Measurements from ENCODE around the gene TEPSIN. TPM values are rescaled to one million over a fixed set of nuclear protein-coding genes. Genes with fewer than 3 reads are reported as not detected.

The TEPSIN gene
- total RNA-seq, 1 donor from 2014 or later, result 5.2 TPM

- H3K36me3 ChIP-seq (ENCODE audit: control insufficient read depth in 3 of 3, insufficient read depth in 3 of 3, low read length in 3 of 3), result peaks cover 2 to 7% (median 6%) of the 10 kb centered on the region in 3 donors
- H3K9me3 ChIP-seq (ENCODE audit: control insufficient read depth in 3 of 3, low read length in 3 of 3), result no peaks in the 10 kb centered on the region
- H3K27ac ChIP-seq (ENCODE audit: low read depth, low read length), result no peak overlapping the region
- no peak overlapping the region for H3K9ac ChIP-seq (ENCODE audit: low read depth in 1 of 3, low read length in 3 of 3)
- H3K4me3 ChIP-seq (ENCODE audit: low read length in 3 of 3), result no peak overlapping the region
- no peaks in the 10 kb centered on the region for H3K27me3 ChIP-seq (ENCODE audit: control insufficient read depth in 3 of 3, insufficient read depth in 3 of 3, low read length in 3 of 3)
- peaks cover 0 to 5% (median 0%) of the 10 kb centered on the region in 3 donors for H3K4me1 ChIP-seq (ENCODE audit: control insufficient read depth in 3 of 3, insufficient read depth in 3 of 3, low read length in 3 of 3)
Observed at GRCh38 chr17:81195941-81196495, 42.8 kb downstream of the TEPSIN start.

GRCh38 chr17:81194941-81195901 is 43.6 kb downstream of the TEPSIN start:
- no peak overlapping the region for H3K27ac ChIP-seq (ENCODE audit: low read depth, low read length)
- peaks cover 0 to 3% (median 0%) of the 10 kb centered on the region in 3 donors for H3K4me1 ChIP-seq (ENCODE audit: control insufficient read depth in 3 of 3, insufficient read depth in 3 of 3, low read length in 3 of 3)
- H3K9me3 ChIP-seq (ENCODE audit: control insufficient read depth in 3 of 3, low read length in 3 of 3), result no peaks in the 10 kb centered on the region
- H3K27me3 ChIP-seq (ENCODE audit: control insufficient read depth in 3 of 3, insufficient read depth in 3 of 3, low read length in 3 of 3), result no peaks in the 10 kb centered on the region
- no peak overlapping the region for H3K9ac ChIP-seq (ENCODE audit: low read depth in 1 of 3, low read length in 3 of 3)
- no peak overlapping the region for H3K4me3 ChIP-seq (ENCODE audit: low read length in 3 of 3)
- H3K36me3 ChIP-seq (ENCODE audit: control insufficient read depth in 3 of 3, insufficient read depth in 3 of 3, low read length in 3 of 3), result peaks cover 2 to 7% (median 6%) of the 10 kb centered on the region in 3 donors

GRCh38 chr17:81194225-81194760 is 44.6 kb downstream of the TEPSIN start:
- peaks cover 2 to 8% (median 4%) of the 10 kb centered on the region in 3 donors for H3K36me3 ChIP-seq (ENCODE audit: control insufficient read depth in 3 of 3, insufficient read depth in 3 of 3, low read length in 3 of 3)
- no peak overlapping the region for H3K27ac ChIP-seq (ENCODE audit: low read depth, low read length)
- H3K9ac ChIP-seq (ENCODE audit: low read depth in 1 of 3, low read length in 3 of 3), result no peak overlapping the region
- H3K27me3 ChIP-seq (ENCODE audit: control insufficient read depth in 3 of 3, insufficient read depth in 3 of 3, low read length in 3 of 3), result no peaks in the 10 kb centered on the region
- H3K4me3 ChIP-seq (ENCODE audit: low read length in 3 of 3), result no peak overlapping the region
- H3K9me3 ChIP-seq (ENCODE audit: control insufficient read depth in 3 of 3, low read length in 3 of 3), result no peaks in the 10 kb centered on the region
- peaks cover 0 to 3% (median 0%) of the 10 kb centered on the region in 3 donors for H3K4me1 ChIP-seq (ENCODE audit: control insufficient read depth in 3 of 3, insufficient read depth in 3 of 3, low read length in 3 of 3)

- no peak overlapping the region for H3K9ac ChIP-seq (ENCODE audit: low read depth in 1 of 3, low read length in 3 of 3)
- no peaks in the 10 kb centered on the region for H3K27me3 ChIP-seq (ENCODE audit: control insufficient read depth in 3 of 3, insufficient read depth in 3 of 3, low read length in 3 of 3)
- H3K4me3 ChIP-seq (ENCODE audit: low read length in 3 of 3), result no peak overlapping the region
- H3K27ac ChIP-seq (ENCODE audit: low read depth, low read length), result no peak overlapping the region
- H3K36me3 ChIP-seq (ENCODE audit: control insufficient read depth in 3 of 3, insufficient read depth in 3 of 3, low read length in 3 of 3), result peaks cover 0 to 8% (median 2%) of the 10 kb centered on the region in 3 donors
- H3K9me3 ChIP-seq (ENCODE audit: control insufficient read depth in 3 of 3, low read length in 3 of 3), result no peaks in the 10 kb centered on the region
- peaks cover 0 to 3% (median 0%) of the 10 kb centered on the region in 3 donors for H3K4me1 ChIP-seq (ENCODE audit: control insufficient read depth in 3 of 3, insufficient read depth in 3 of 3, low read length in 3 of 3)
Observed at GRCh38 chr17:81193470-81194224, 45.2 kb downstream of the TEPSIN start.

- no peaks in the 10 kb centered on the region for H3K27me3 ChIP-seq (ENCODE audit: control insufficient read depth in 3 of 3, insufficient read depth in 3 of 3, low read length in 3 of 3)
- no peak overlapping the region for H3K4me3 ChIP-seq (ENCODE audit: low read length in 3 of 3)
- H3K9me3 ChIP-seq (ENCODE audit: control insufficient read depth in 3 of 3, low read length in 3 of 3), result no peaks in the 10 kb centered on the region
- H3K36me3 ChIP-seq (ENCODE audit: control insufficient read depth in 3 of 3, insufficient read depth in 3 of 3, low read length in 3 of 3), result peaks cover 0 to 8% (median 2%) of the 10 kb centered on the region in 3 donors
- H3K9ac ChIP-seq (ENCODE audit: low read depth in 1 of 3, low read length in 3 of 3), result no peak overlapping the region
- peaks cover 0 to 3% (median 0%) of the 10 kb centered on the region in 3 donors for H3K4me1 ChIP-seq (ENCODE audit: control insufficient read depth in 3 of 3, insufficient read depth in 3 of 3, low read length in 3 of 3)
- no peak overlapping the region for H3K27ac ChIP-seq (ENCODE audit: low read depth, low read length)
Observed at GRCh38 chr17:81193051-81193410, 45.8 kb downstream of the TEPSIN start.

- Histone ChIP-seq H3K9ac (ENCODE audit: low read depth in 1 of 3, low read length in 3 of 3) (no peak overlapping the region), H3K4me3 (ENCODE audit: low read length in 3 of 3) (no peak overlapping the region), H3K9me3 (ENCODE audit: control insufficient read depth in 3 of 3, low read length in 3 of 3) (no peaks in the 10 kb centered on the region), H3K36me3 (ENCODE audit: control insufficient read depth in 3 of 3, insufficient read depth in 3 of 3, low read length in 3 of 3) (peaks cover 0 to 4% (median 2%) of the 10 kb centered on the region in 3 donors), H3K27me3 (ENCODE audit: control insufficient read depth in 3 of 3, insufficient read depth in 3 of 3, low read length in 3 of 3) (no peaks in the 10 kb centered on the region), H3K27ac (ENCODE audit: low read depth, low read length) (no peak overlapping the region), H3K4me1 (ENCODE audit: control insufficient read depth in 3 of 3, insufficient read depth in 3 of 3, low read length in 3 of 3) (peaks cover 0 to 3% (median 0%) of the 10 kb centered on the region in 3 donors)
Observed at GRCh38 chr17:81192386-81193050, 46.3 kb downstream of the TEPSIN start.

GRCh38 chr17:81191646-81192045 is 47.2 kb downstream of the TEPSIN start:
- Histone ChIP-seq H3K27me3 (ENCODE audit: control insufficient read depth in 3 of 3, insufficient read depth in 3 of 3, low read length in 3 of 3) (no peaks in the 10 kb centered on the region), H3K4me3 (ENCODE audit: low read length in 3 of 3) (no peak overlapping the region), H3K9me3 (ENCODE audit: control insufficient read depth in 3 of 3, low read length in 3 of 3) (no peaks in the 10 kb centered on the region), H3K36me3 (ENCODE audit: control insufficient read depth in 3 of 3, insufficient read depth in 3 of 3, low read length in 3 of 3) (peaks cover 0 to 4% (median 2%) of the 10 kb centered on the region in 3 donors), H3K4me1 (ENCODE audit: control insufficient read depth in 3 of 3, insufficient read depth in 3 of 3, low read length in 3 of 3) (peaks cover 0 to 1% (median 0%) of the 10 kb centered on the region in 3 donors), H3K9ac (ENCODE audit: low read depth in 1 of 3, low read length in 3 of 3) (no peak overlapping the region), H3K27ac (ENCODE audit: low read depth, low read length) (no peak overlapping the region)

- H3K9me3 ChIP-seq (ENCODE audit: control insufficient read depth in 3 of 3, low read length in 3 of 3), result no peaks in the 10 kb centered on the region
- H3K27me3 ChIP-seq (ENCODE audit: control insufficient read depth in 3 of 3, insufficient read depth in 3 of 3, low read length in 3 of 3), result no peaks in the 10 kb centered on the region
- H3K27ac ChIP-seq (ENCODE audit: low read depth, low read length), result no peak overlapping the region
- H3K4me3 ChIP-seq (ENCODE audit: low read length in 3 of 3), result no peak overlapping the region
- H3K4me1 ChIP-seq (ENCODE audit: control insufficient read depth in 3 of 3, insufficient read depth in 3 of 3, low read length in 3 of 3), result no peaks in the 10 kb centered on the region
- H3K9ac ChIP-seq (ENCODE audit: low read depth in 1 of 3, low read length in 3 of 3), result no peak overlapping the region
- peaks cover 0 to 4% (median 2%) of the 10 kb centered on the region in 3 donors for H3K36me3 ChIP-seq (ENCODE audit: control insufficient read depth in 3 of 3, insufficient read depth in 3 of 3, low read length in 3 of 3)
Observed at GRCh38 chr17:81191116-81191515, 47.7 kb downstream of the TEPSIN start.

GRCh38 chr17:81190591-81190990 is 48.3 kb downstream of the TEPSIN start:
- no peak overlapping the region for H3K4me3 ChIP-seq (ENCODE audit: low read length in 3 of 3)
- no peaks in the 10 kb centered on the region for H3K4me1 ChIP-seq (ENCODE audit: control insufficient read depth in 3 of 3, insufficient read depth in 3 of 3, low read length in 3 of 3)
- H3K9ac ChIP-seq (ENCODE audit: low read depth in 1 of 3, low read length in 3 of 3), result no peak overlapping the region
- H3K27me3 ChIP-seq (ENCODE audit: control insufficient read depth in 3 of 3, insufficient read depth in 3 of 3, low read length in 3 of 3), result no peaks in the 10 kb centered on the region
- no peaks in the 10 kb centered on the region for H3K9me3 ChIP-seq (ENCODE audit: control insufficient read depth in 3 of 3, low read length in 3 of 3)
- H3K27ac ChIP-seq (ENCODE audit: low read depth, low read length), result no peak overlapping the region
- H3K36me3 ChIP-seq (ENCODE audit: control insufficient read depth in 3 of 3, insufficient read depth in 3 of 3, low read length in 3 of 3), result peaks cover 0 to 4% (median 2%) of the 10 kb centered on the region in 3 donors
